HepG2 (cell line): Measurements from ENCODE around the gene PDZD7. TPM values are rescaled to one million over a fixed set of nuclear protein-coding genes. Genes with fewer than 3 reads are reported as not detected.

ENCODE experiments used
- ATF5 ChIP-seq: sonication (generic); formaldehyde crosslinking; IDR thresholded peaks from 2 replicates; pipeline ENCODE4 v1.4.0; 2020; ENCODE audit warnings: mild to moderate bottlenecking, low read depth, missing genetic modification reagents
- CREM ChIP-seq, 2 experiments: sonication (generic) in 1 of 2; formaldehyde crosslinking in 1 of 2; IDR thresholded peaks; 2 replicates each; pipeline versions ENCODE4 v1.4.0 to v1.6.1; 2016 to 2020; ENCODE audit warnings: antibody characterized with exemption in 1 of 2, mild to moderate bottlenecking in 1 of 2, missing genetic modification reagents in 1 of 2
- ETV6 ChIP-seq: sonication (generic); formaldehyde crosslinking; conservative IDR thresholded peaks from 2 replicates; pipeline ENCODE4 v1.4.0; 2020; ENCODE audit warnings: missing genetic modification reagents
- KLF12 ChIP-seq: sonication (generic); formaldehyde crosslinking; IDR thresholded peaks from 2 replicates; pipeline ENCODE4 v1.4.0; 2020; ENCODE audit warnings: missing genetic modification reagents, borderline replicate concordance
- MAFK ChIP-seq, 2 experiments: IDR thresholded peaks in 1 of 2; conservative IDR thresholded peaks in 1 of 2; 2 replicates each; pipeline ENCODE4 v1.6.1; 2011; ENCODE audit warnings: improper control_type of control experiment in 2 of 2, low read length in 2 of 2
- MNT ChIP-seq: fragments of 450-650 bp; IDR thresholded peaks from 2 replicates; pipeline ENCODE4 v1.6.1; 2016
- PLRG1 ChIP-seq: fragments of 450-650 bp; conservative IDR thresholded peaks from 2 replicates; pipeline ENCODE4 v1.6.1; 2016
- PRMT3 ChIP-seq: sonication (generic); formaldehyde crosslinking; IDR thresholded peaks from 2 replicates; pipeline ENCODE4 v1.8.1; 2022; ENCODE audit warnings: low read depth, mild to moderate bottlenecking, moderate library complexity, missing genetic modification reagents, borderline replicate concordance
- RARG ChIP-seq: sonication (generic); formaldehyde crosslinking; IDR thresholded peaks from 2 replicates; pipeline ENCODE4 v1.4.0; 2020; ENCODE audit warnings: low read depth, mild to moderate bottlenecking, missing genetic modification reagents
- RBAK ChIP-seq: sonication (generic); formaldehyde crosslinking; IDR thresholded peaks from 2 replicates; pipeline ENCODE4 v1.5.1; 2020; ENCODE audit warnings: mild to moderate bottlenecking, missing genetic modification reagents
- SIN3B ChIP-seq: fragments of 150-350 bp; IDR thresholded peaks from 2 replicates; pipeline ENCODE4 v1.6.1; 2014; ENCODE audit warnings: low read length
- TEAD2 ChIP-seq: sonication (generic); formaldehyde crosslinking; IDR thresholded peaks from 2 replicates; pipeline ENCODE4 v1.9.0; 2021; ENCODE audit warnings: missing genetic modification reagents
- YY1 ChIP-seq: IDR thresholded peaks from 2 replicates; pipeline ENCODE4 v1.6.1; 2011; ENCODE audit warnings: low read length, low read depth, moderate library complexity, mild to moderate bottlenecking; ENCODE audit not compliant: insufficient read depth, insufficient replicate concordance
- ZBTB49 ChIP-seq: sonication (generic); formaldehyde crosslinking; IDR thresholded peaks from 2 replicates; pipeline ENCODE4 v1.4.0; 2020; ENCODE audit warnings: missing genetic modification reagents, borderline replicate concordance
- ZNF383 ChIP-seq: sonication (generic); formaldehyde crosslinking; IDR thresholded peaks from 2 replicates; pipeline ENCODE4 v1.4.0; 2020; ENCODE audit warnings: missing genetic modification reagents, mild to moderate bottlenecking, borderline replicate concordance
- ZNF451 ChIP-seq: sonication (generic); formaldehyde crosslinking; IDR thresholded peaks from 2 replicates; pipeline ENCODE4 v1.5.0; 2020; ENCODE audit warnings: mild to moderate bottlenecking, missing genetic modification reagents
- ZNF572 ChIP-seq: sonication (generic); formaldehyde crosslinking; IDR thresholded peaks from 2 replicates; pipeline ENCODE4 v1.5.1; 2020; ENCODE audit warnings: mild to moderate bottlenecking, missing genetic modification reagents
- ZNF687 ChIP-seq: sonication (generic); formaldehyde crosslinking; IDR thresholded peaks from 2 replicates; pipeline ENCODE4 v1.5.1; 2020; ENCODE audit warnings: mild to moderate bottlenecking, missing genetic modification reagents, moderate library complexity
- ZNF709 ChIP-seq: sonication (generic); formaldehyde crosslinking; IDR thresholded peaks from 2 replicates; pipeline ENCODE4 v1.5.0; 2020; ENCODE audit warnings: mild to moderate bottlenecking, missing genetic modification reagents
- ZNF841 ChIP-seq: sonication (generic); formaldehyde crosslinking; IDR thresholded peaks from 2 replicates; pipeline ENCODE4 v1.8.1; 2023; ENCODE audit warnings: missing genetic modification reagents, borderline replicate concordance
- ZSCAN21 ChIP-seq: sonication (generic); formaldehyde crosslinking; IDR thresholded peaks from 2 replicates; pipeline ENCODE4 v1.8.0; 2022; ENCODE audit warnings: mild to moderate bottlenecking, missing genetic modification reagents, moderate library complexity, borderline replicate concordance
- polyA plus RNA-seq, 8 experiments: library from polyadenylated mRNA; depleted of rRNA in 3 of 8; stranded (reverse) in 7 of 8; unstranded in 1 of 8; fragments of >200 nt; fragmentation: Illumina TruSeq in 4 of 8; extraction: Trizol in 4 of 8; gene quantifications; 2 replicates each; pipeline versions ENCODE4 v1.2.1 to v1.2.3, GENCODE V29; 2011 to 2016; ENCODE audit warnings: low read depth in 4 of 8, missing spikeins in 1 of 8, mixed read lengths in 1 of 8; ENCODE audit not compliant: insufficient read depth in 1 of 8
- total RNA-seq, 5 experiments: library from RNA; depleted of rRNA; stranded (reverse); fragments of >200 nt; fragmentation: Illumina TruSeq; extraction: Trizol; gene quantifications; 2 replicates each; pipeline ENCODE4 v1.2.3, GENCODE V29; 2016; ENCODE audit warnings: low read depth in 1 of 5

The PDZD7 gene
- total and polyA plus RNA-seq, 2 of the 13 experiments (the other 11 are each of a cell fraction or from before 2014, with no cell fraction given) = 0.58 to 0.73 TPM

- TF ChIP-seq ZNF687 (CRISPR knock-in tag) (no peak), ETV6 (no peak), MAFK (conservative IDR thresholded peaks at IDR 0.05 in 1 of 2, IDR thresholded peaks at IDR 0.05 in 1 of 2; ENCODE audit: low read length in 2 of 2) (no peak), ZNF383 (no peak), ZNF451 (CRISPR knock-in tag) (no peak), TEAD2 (CRISPR knock-in tag) (no peak), KLF12 (CRISPR knock-in tag) (no peak), MNT (no peak), ZNF709 (CRISPR knock-in tag) (no peak), ZSCAN21 (CRISPR knock-in tag) (no peak), RBAK (CRISPR knock-in tag) (no peak), SIN3B (no peak), PRMT3 (CRISPR knock-in tag) (no peak), ZBTB49 (CRISPR knock-in tag) (no peak), ZNF841 (CRISPR knock-in tag) (no peak), PLRG1 (no peak), CREM (IDR thresholded peaks at IDR 0.05) (peak; percentile 57; the same call in 1 of the 2 replicates), CREM (CRISPR knock-in tag; IDR thresholded peaks at IDR 0.05) (no peak), ATF5 (CRISPR knock-in tag) (peak; percentile 30; the same call in 1 of the 2 replicates), RARG (CRISPR knock-in tag) (no peak), YY1 (no peak), ZNF572 (CRISPR knock-in tag) (no peak)
Measured at GRCh38 chr10:100970076-100970913, 60.6 kb downstream of the PDZD7 start (continued).
